GM12878 (cell line): ENCODE data around the gene PGBD5. TPM values are rescaled to one million over a fixed set of nuclear protein-coding genes. Genes with fewer than 3 reads are reported as not detected.

Experiments
- ATAC-seq: fragments of 200-7000 bp; cut with Tn5 transposase; 3 replicates; pipeline ENCODE4 v1.9.1; 2020; ENCODE audit warnings: mild to moderate bottlenecking, moderate library complexity
- BruUV-seq: library from RNA; stranded (reverse); fragments of 400-500 nt; replicated peaks from 2 replicates; lab custom pipeline; 2021; lab: Mats Ljungman, UMichigan
- CTCF ChIA-PET: fragments of 300-600 bp; sonication (Branson Sonifier 250); formaldehyde crosslinking; extraction: SDS; loops from one replicate; lab custom pipeline; 2021; ENCODE audit warnings: inconsistent platforms; lab: Yijun Ruan, JAX
- POLR2A ChIA-PET: fragments of 350-600 bp; formaldehyde crosslinking; extraction: SDS; loops from one replicate; lab custom pipeline; 2021; ENCODE audit warnings: inconsistent platforms; lab: Charles Lee
- RAD21 ChIA-PET: fragments of 300-600 bp; sonication (Branson Sonifier 250); formaldehyde crosslinking; loops from one replicate; lab custom pipeline; 2023; ENCODE audit warnings: antibody characterized with exemption; ENCODE audit not compliant: unreplicated experiment; lab: Charles Lee
- SMC1A ChIA-PET: fragments of 300-600 bp; sonication (Branson Sonifier 250); formaldehyde crosslinking; loops from one replicate; lab custom pipeline; 2023; ENCODE audit not compliant: unreplicated experiment, uncharacterized antibody; lab: Charles Lee
- DNase-seq: peaks from one replicate; pipeline ENCODE4 v3.0.0-alpha.2; 2011; ENCODE audit warnings: low read depth, low spot score
- FAIRE-seq: peaks from 3 replicates; lab custom pipeline; 2011; peaks lifted over from hg19 to GRCh38; lab: Jason Lieb, UNC
- H2AFZ ChIP-seq: 2 replicates; pipeline ENCODE4 v1.6.0; 2011; ENCODE audit warnings: low read depth, low read length, control low read depth; ENCODE audit not compliant: control insufficient read depth
- H3K27ac ChIP-seq: 2 replicates; pipeline ENCODE4 v1.5.1; 2011; ENCODE audit warnings: control low read depth; ENCODE audit not compliant: control insufficient read depth, insufficient read depth
- H3K27me3 ChIP-seq, 2 experiments: replicated peaks in 1 of 2; 2 replicates each; pipeline versions ENCODE4 v1.6.0 to v1.6.1; 2011; ENCODE audit warnings: low read length in 1 of 2; ENCODE audit not compliant: control insufficient read depth in 2 of 2, insufficient read depth in 2 of 2
- H3K36me3 ChIP-seq, 2 experiments: 2 replicates each; pipeline ENCODE4 v1.5.1; 2011; ENCODE audit warnings: low read length in 1 of 2; ENCODE audit not compliant: control insufficient read depth in 2 of 2, insufficient read depth in 2 of 2
- H3K4me1 ChIP-seq: 2 replicates; pipeline ENCODE4 v1.6.1; 2011; ENCODE audit warnings: mild to moderate bottlenecking, low read length, moderate library complexity, mixed read lengths; ENCODE audit not compliant: control insufficient read depth, insufficient read depth
- H3K4me2 ChIP-seq: 2 replicates; pipeline ENCODE4 v1.6.0; 2011; ENCODE audit warnings: control low read depth; ENCODE audit not compliant: control insufficient read depth, insufficient read depth
- H3K4me3 ChIP-seq: fragments of 200-600 bp; sonication (generic); 2 replicates; pipeline ENCODE4 v1.5.1; 2016
- H3K79me2 ChIP-seq: 2 replicates; pipeline ENCODE4 v1.6.0; 2011; ENCODE audit warnings: low read length; ENCODE audit not compliant: control insufficient read depth, insufficient read depth
- H3K9ac ChIP-seq: 2 replicates; pipeline ENCODE4 v1.8.0; 2011; ENCODE audit warnings: low read length, control low read depth, mixed read lengths; ENCODE audit not compliant: control insufficient read depth, insufficient read depth
- H3K9me3 ChIP-seq: replicated peaks from 3 replicates; pipeline ENCODE4 v1.5.1; 2011; ENCODE audit warnings: mild to moderate bottlenecking, low read length; ENCODE audit not compliant: control insufficient read depth, insufficient read depth
- H4K20me1 ChIP-seq: 2 replicates; pipeline ENCODE4 v1.6.0; 2011; ENCODE audit not compliant: control insufficient read depth, insufficient read depth
- CHD1 ChIP-seq: IDR thresholded peaks from 2 replicates; pipeline ENCODE4 v1.6.1; 2012; ENCODE audit warnings: low read depth, low read length, improper control_type of control experiment
- EGR1 ChIP-seq, 2 experiments: IDR thresholded peaks; 1 replicate in 1 of 2; 2 replicates in 1 of 2; pipeline ENCODE4 v1.6.1; 2011 to 2012; ENCODE audit warnings: low read depth in 2 of 2, low read length in 2 of 2, borderline replicate concordance in 1 of 2, mild to moderate bottlenecking in 1 of 2, moderate library complexity in 1 of 2
- FOS ChIP-seq: IDR thresholded peaks from 3 replicates; pipeline ENCODE4 v1.6.1; 2011; ENCODE audit warnings: borderline replicate concordance; ENCODE audit not compliant: insufficient read length; ENCODE audit errors: extremely low read depth
- MYB ChIP-seq: fragments of 150-350 bp; IDR thresholded peaks from 2 replicates; pipeline ENCODE4 v1.6.1; 2014; ENCODE audit warnings: mild to moderate bottlenecking, low read depth, low read length, borderline replicate concordance
- SMAD5 ChIP-seq: IDR thresholded peaks from 2 replicates; pipeline ENCODE4 v1.6.1; 2016; ENCODE audit warnings: antibody characterized with exemption, low read depth
- SUPT20H ChIP-seq: IDR thresholded peaks from 2 replicates; pipeline ENCODE4 v1.6.1; 2011; ENCODE audit warnings: low read depth, mild to moderate bottlenecking, low read length, moderate library complexity, borderline replicate concordance; ENCODE audit not compliant: control insufficient read depth
- TAF1 ChIP-seq: IDR thresholded peaks from 2 replicates; pipeline ENCODE4 v1.6.1; 2011; ENCODE audit warnings: mild to moderate bottlenecking, low read depth, low read length, borderline replicate concordance
- WGBS: methylation state at CpG from one replicate; pipeline ENCODE4 v1.1.6; 2016; ENCODE audit warnings: low lambda C conversion rate; ENCODE audit not compliant: insufficient replicate concordance, insufficient coverage; ENCODE audit errors: missing lambda C conversion rate; 5-methylcytosine and 5-hydroxymethylcytosine counted together
- in situ Hi-C: fragments of 300-500 bp; cut with MboI; formaldehyde crosslinking; loops from 9 replicates; pipeline ENCODE4 v1.14.3; 2018; ENCODE audit warnings: mixed read lengths
- intact Hi-C: fragments of 100-400 bp; cut with micrococcal nuclease; formaldehyde crosslinking; loops from one replicate; pipeline ENCODE4 v1.14.2; 2022; ENCODE audit not compliant: unreplicated experiment
- polyA plus RNA-seq, 11 experiments: library from polyadenylated mRNA; depleted of rRNA in 4 of 11; unstranded in 6 of 11; stranded (reverse) in 5 of 11; fragments of >200 nt; fragmentation: Nextera tagmentation in 4 of 11; fragmentation: Illumina TruSeq in 1 of 11; extraction: Ambion mirVana in 4 of 11; extraction: Trizol in 1 of 11; gene quantifications; 1 replicate in 1 of 11; 2 replicates in 10 of 11; pipeline versions ENCODE4 v1.2.1 to v1.2.3, GENCODE V29; 2011 to 2016; ENCODE audit warnings: inconsistent platforms in 2 of 11, missing spikeins in 2 of 11, low read depth in 1 of 11
- total RNA-seq, 4 experiments: library from RNA; depleted of rRNA in 3 of 4; stranded (reverse); fragments of >200 nt in 3 of 4; fragmentation: Illumina TruSeq in 1 of 4; extraction: Trizol in 1 of 4; gene quantifications; 2 replicates each; pipeline versions ENCODE4 v1.2.1 to v1.2.3, GENCODE V29; 2013 to 2021
- TF ChIP-seq, protein P1 (sequence below): fragments of 450-650 bp; IDR thresholded peaks from 2 replicates; pipeline ENCODE4 v1.6.1; 2016; ENCODE audit warnings: mild to moderate bottlenecking
- TF ChIP-seq, protein P2 (sequence below): fragments of 450-650 bp; IDR thresholded peaks from 2 replicates; pipeline ENCODE4 v1.6.1; 2016; ENCODE audit warnings: mild to moderate bottlenecking, moderate library complexity, borderline replicate concordance
- TF ChIP-seq, protein P3 (sequence below), 3 experiments: IDR thresholded peaks in 2 of 3; conservative IDR thresholded peaks in 1 of 3; 2 replicates each; pipeline ENCODE4 v1.5.1; 2011; ENCODE audit warnings: low read depth in 3 of 3, low read length in 3 of 3, mild to moderate bottlenecking in 3 of 3, control low read depth in 2 of 3, moderate library complexity in 2 of 3, inconsistent platforms in 1 of 3, mixed read lengths in 1 of 3; ENCODE audit not compliant: control insufficient read depth in 2 of 3, insufficient read depth in 1 of 3; ENCODE audit errors: extremely low read depth in 1 of 3
- TF ChIP-seq, protein P4 (sequence below): IDR thresholded peaks from 2 replicates; pipeline ENCODE4 v1.6.1; 2012; ENCODE audit warnings: low read depth, low read length, improper control_type of control experiment
- TF ChIP-seq, protein P5 (sequence below): fragments of 450-650 bp; IDR thresholded peaks from 2 replicates; pipeline ENCODE4 v1.6.1; 2017; ENCODE audit warnings: low read depth, mild to moderate bottlenecking, moderate library complexity

Gene PGBD5
- total and polyA plus RNA-seq, 10 of the 15 experiments (the other 5 are each of a cell fraction or from before 2014, with no cell fraction given) = 0.03 TPM; not detected in 9

DNA sequence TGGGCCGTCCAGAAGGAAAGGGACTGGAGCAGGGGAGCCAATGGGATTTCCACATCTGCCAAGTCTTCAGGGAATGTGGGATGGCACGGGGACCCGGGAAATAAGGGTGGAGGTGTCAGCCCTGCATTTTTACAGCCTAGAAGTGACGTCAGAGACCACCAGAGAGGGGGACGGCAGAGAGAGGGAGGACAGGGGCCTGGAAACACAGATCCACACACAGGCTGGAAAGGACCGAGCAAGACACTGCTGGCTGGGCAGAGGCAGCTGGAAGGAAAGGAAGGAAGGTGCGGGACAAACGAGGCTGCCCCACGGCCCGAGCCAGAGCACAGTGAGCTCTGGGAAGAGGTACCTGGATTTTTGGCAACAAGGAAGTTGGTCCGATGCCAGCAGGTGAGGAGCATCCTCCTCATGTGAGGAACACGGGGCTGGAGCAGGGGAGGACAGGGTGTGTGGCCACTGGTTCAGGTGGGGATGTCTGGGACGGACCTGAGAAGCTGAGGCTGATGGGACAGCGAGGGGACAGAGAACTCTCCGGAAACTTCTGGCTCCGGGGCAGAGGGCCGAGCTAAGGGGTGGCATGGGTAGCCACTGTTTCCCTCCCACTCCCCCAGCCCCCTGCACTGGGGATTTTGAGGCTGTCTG, 138.3 kb downstream of the PGBD5 start:
- Histone ChIP-seq H2AFZ (no peak overlapping the region), H3K4me3 (no peak overlapping the region), H3K4me2 (no peak overlapping the region), H4K20me1 (no peaks in the 10 kb centered on the region), H3K79me2 (no peaks in the 10 kb centered on the region), H3K27ac (no peak overlapping the region), H3K4me1 (no peaks in the 10 kb centered on the region; the same call in 1 of the 2 replicates), H3K9me3 (no peaks in the 10 kb centered on the region), H3K36me3 (no peaks in the 10 kb centered on the region), H3K9ac (no peak overlapping the region), H3K27me3 (no peaks in the 10 kb centered on the region)
- BruUV-seq = no TSS peak
- intact Hi-C loops = no loop called here
- ChIA-PET CTCF (no interaction called here), SMC1A (no interaction called here), POLR2A (no interaction called here), RAD21 (no interaction called here)
- ATAC-seq (no peak), FAIRE-seq (no peak), DNase-seq (no peak)
- WGBS = 61% methylated on average over 17 of the region's 17 CpGs
- in situ Hi-C loops = no loop called here
- TF ChIP-seq SMAD5 = no peak
- no peak for TF ChIP-seq TAF1
- TF ChIP-seq, protein P1, sequence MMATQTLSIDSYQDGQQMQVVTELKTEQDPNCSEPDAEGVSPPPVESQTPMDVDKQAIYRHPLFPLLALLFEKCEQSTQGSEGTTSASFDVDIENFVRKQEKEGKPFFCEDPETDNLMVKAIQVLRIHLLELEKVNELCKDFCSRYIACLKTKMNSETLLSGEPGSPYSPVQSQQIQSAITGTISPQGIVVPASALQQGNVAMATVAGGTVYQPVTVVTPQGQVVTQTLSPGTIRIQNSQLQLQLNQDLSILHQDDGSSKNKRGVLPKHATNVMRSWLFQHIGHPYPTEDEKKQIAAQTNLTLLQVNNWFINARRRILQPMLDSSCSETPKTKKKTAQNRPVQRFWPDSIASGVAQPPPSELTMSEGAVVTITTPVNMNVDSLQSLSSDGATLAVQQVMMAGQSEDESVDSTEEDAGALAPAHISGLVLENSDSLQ = no peak
- TF ChIP-seq, protein P2, sequence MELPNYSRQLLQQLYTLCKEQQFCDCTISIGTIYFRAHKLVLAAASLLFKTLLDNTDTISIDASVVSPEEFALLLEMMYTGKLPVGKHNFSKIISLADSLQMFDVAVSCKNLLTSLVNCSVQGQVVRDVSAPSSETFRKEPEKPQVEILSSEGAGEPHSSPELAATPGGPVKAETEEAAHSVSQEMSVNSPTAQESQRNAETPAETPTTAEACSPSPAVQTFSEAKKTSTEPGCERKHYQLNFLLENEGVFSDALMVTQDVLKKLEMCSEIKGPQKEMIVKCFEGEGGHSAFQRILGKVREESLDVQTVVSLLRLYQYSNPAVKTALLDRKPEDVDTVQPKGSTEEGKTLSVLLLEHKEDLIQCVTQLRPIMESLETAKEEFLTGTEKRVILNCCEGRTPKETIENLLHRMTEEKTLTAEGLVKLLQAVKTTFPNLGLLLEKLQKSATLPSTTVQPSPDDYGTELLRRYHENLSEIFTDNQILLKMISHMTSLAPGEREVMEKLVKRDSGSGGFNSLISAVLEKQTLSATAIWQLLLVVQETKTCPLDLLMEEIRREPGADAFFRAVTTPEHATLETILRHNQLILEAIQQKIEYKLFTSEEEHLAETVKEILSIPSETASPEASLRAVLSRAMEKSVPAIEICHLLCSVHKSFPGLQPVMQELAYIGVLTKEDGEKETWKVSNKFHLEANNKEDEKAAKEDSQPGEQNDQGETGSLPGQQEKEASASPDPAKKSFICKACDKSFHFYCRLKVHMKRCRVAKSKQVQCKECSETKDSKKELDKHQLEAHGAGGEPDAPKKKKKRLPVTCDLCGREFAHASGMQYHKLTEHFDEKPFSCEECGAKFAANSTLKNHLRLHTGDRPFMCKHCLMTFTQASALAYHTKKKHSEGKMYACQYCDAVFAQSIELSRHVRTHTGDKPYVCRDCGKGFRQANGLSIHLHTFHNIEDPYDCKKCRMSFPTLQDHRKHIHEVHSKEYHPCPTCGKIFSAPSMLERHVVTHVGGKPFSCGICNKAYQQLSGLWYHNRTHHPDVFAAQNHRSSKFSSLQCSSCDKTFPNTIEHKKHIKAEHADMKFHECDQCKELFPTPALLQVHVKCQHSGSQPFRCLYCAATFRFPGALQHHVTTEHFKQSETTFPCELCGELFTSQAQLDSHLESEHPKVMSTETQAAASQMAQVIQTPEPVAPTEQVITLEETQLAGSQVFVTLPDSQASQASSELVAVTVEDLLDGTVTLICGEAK = no peak
- no peak for TF ChIP-seq SUPT20H
- TF ChIP-seq, protein P3, sequence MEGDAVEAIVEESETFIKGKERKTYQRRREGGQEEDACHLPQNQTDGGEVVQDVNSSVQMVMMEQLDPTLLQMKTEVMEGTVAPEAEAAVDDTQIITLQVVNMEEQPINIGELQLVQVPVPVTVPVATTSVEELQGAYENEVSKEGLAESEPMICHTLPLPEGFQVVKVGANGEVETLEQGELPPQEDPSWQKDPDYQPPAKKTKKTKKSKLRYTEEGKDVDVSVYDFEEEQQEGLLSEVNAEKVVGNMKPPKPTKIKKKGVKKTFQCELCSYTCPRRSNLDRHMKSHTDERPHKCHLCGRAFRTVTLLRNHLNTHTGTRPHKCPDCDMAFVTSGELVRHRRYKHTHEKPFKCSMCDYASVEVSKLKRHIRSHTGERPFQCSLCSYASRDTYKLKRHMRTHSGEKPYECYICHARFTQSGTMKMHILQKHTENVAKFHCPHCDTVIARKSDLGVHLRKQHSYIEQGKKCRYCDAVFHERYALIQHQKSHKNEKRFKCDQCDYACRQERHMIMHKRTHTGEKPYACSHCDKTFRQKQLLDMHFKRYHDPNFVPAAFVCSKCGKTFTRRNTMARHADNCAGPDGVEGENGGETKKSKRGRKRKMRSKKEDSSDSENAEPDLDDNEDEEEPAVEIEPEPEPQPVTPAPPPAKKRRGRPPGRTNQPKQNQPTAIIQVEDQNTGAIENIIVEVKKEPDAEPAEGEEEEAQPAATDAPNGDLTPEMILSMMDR (IDR thresholded peaks at IDR 0.05 in 2 of 3, conservative IDR thresholded peaks at IDR 0.05 in 1 of 3; ENCODE audit: control insufficient read depth in 2 of 3, extremely low read depth in 1 of 3, insufficient read depth in 1 of 3, low read depth in 3 of 3, low read length in 3 of 3) = no peak
- TF ChIP-seq MYB = no peak
- TF ChIP-seq EGR1 (IDR thresholded peaks at IDR 0.05; ENCODE audit: borderline replicate concordance in 1 of 2, low read depth in 2 of 2, low read length in 2 of 2) = no peak
- no peak for TF ChIP-seq FOS
- no peak for TF ChIP-seq CHD1
- TF ChIP-seq, protein P4, sequence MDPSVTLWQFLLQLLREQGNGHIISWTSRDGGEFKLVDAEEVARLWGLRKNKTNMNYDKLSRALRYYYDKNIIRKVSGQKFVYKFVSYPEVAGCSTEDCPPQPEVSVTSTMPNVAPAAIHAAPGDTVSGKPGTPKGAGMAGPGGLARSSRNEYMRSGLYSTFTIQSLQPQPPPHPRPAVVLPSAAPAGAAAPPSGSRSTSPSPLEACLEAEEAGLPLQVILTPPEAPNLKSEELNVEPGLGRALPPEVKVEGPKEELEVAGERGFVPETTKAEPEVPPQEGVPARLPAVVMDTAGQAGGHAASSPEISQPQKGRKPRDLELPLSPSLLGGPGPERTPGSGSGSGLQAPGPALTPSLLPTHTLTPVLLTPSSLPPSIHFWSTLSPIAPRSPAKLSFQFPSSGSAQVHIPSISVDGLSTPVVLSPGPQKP = no peak
- TF ChIP-seq, protein P5, sequence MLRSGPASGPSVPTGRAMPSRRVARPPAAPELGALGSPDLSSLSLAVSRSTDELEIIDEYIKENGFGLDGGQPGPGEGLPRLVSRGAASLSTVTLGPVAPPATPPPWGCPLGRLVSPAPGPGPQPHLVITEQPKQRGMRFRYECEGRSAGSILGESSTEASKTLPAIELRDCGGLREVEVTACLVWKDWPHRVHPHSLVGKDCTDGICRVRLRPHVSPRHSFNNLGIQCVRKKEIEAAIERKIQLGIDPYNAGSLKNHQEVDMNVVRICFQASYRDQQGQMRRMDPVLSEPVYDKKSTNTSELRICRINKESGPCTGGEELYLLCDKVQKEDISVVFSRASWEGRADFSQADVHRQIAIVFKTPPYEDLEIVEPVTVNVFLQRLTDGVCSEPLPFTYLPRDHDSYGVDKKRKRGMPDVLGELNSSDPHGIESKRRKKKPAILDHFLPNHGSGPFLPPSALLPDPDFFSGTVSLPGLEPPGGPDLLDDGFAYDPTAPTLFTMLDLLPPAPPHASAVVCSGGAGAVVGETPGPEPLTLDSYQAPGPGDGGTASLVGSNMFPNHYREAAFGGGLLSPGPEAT = no peak
